NCI-H345 treated with DMSO at 0.1 percent for 48 hours (cell line): ENCODE data around the gene CDH4.

Experiments used
- DNase-seq: peaks from one replicate; lab custom pipeline; 2025; ENCODE audit not compliant: unreplicated experiment; lab: John Stamatoyannopoulos, UW

Gene CDH4

DNA sequence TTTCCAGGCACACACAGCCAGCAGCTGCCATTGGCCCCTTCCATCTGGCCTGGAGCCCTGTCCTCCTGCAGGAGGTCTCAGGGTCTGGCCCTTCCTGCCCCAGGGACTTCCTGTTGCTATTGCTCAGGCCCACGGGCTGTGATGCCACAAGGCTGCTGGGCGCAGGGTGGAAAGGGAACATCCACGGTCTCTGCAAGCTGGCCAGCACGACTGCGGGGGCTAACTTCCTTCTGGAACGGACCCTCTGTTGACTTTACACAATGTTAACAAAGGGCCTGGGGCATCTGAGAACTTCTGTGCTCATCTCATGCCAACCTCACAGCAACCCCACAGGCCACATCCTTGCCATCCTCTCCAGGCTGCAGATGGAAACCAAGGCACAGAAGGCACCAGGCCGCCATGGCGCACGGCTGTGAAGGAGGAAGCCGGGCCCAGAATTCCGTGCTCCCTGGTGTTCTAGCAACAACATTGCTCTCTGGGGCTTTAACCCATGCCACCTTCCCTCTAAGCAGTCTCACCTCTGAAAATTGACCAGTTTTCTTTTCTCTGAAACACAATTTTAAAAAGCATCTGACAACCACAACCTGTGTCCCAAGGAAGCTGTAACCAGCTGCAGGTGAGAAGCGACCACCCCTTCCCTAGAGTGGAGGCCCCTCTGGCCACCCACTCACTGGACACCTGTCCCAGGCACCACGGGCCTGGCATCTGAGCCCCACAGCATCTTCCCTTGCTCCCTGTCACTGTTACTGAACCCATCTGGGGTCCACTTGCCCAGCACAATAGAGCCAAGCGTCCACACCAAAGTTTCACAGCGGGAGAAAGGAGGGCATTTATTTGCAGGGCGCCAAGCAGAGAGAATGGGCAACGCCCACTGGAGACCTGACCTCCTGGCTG is 261.3 kb downstream of the CDH4 start:
- DNase-seq = no peak

GRCh38 chr20:61514018-61514365 is 261.9 kb downstream of the CDH4 start:
- no peak for DNase-seq

- DNase-seq = no peak
Measured at GRCh38 chr20:61514396-61514795, 262.3 kb downstream of the CDH4 start.

GRCh38 chr20:61514805-61515505 is 262.9 kb downstream of the CDH4 start:
- DNase-seq = no peak

- DNase-seq = no peak
Measured at GRCh38 chr20:61515922-61516321, 263.9 kb downstream of the CDH4 start.

- no peak for DNase-seq
Measured at GRCh38 chr20:61516346-61517208, 264.5 kb downstream of the CDH4 start.

DNA sequence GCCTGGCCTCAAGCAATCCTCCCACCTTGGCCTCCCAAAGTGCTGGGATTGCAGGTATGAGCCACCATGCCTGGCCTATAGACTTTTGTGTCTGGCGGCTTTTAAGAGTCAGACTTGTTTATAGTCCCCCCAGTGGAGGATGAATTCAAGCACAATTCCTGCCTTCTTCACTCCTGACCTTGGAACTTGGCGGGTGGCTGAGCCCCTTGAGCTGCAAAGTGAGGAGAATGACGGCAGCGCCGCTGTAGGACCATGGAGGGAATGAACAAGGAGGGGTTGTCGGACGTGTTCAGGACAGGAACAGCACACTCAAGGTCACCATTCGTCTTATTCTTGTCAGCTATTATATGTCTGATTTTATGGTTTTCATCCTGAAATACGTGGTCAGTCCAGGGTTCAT is 265.4 kb downstream of the CDH4 start:
- no peak for DNase-seq

- no peak for DNase-seq
Measured at GRCh38 chr20:61518424-61518951, 266.4 kb downstream of the CDH4 start.

- DNase-seq = no peak
Measured at GRCh38 chr20:61519488-61519887, 267.4 kb downstream of the CDH4 start.

- no peak for DNase-seq
Measured at GRCh38 chr20:61520076-61520892, 268.2 kb downstream of the CDH4 start.

DNA sequence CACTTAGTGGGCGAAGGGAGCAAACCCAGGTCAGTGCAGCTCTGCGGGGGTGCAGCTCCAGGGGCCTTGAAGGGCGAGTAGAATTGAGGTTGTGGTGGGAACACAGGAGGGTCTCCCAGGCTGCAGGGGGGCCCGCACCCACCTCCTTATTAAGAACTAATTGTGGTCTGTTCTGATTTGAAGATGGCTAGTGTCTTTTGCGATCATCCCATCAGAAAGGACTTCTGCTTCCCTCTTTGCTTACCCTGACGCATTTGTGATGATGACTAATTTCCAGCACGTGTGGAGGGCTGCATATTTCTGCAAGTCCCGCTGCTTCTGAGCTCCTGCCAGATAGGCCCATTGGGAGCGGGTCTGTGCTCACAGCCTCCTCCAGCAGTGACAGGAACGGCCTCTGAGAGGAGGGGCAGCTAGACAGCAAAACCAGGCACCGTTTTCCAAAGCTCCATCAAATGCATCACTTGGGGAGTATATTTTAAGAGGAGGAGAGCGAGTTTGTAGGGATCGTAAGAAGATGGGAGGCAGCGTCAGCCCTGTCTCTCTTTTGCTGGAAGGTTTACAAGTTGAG is 268.9 kb downstream of the CDH4 start:
- DNase-seq = no peak

- DNase-seq = no peak
Measured at GRCh38 chr20:61521687-61522420, 269.8 kb downstream of the CDH4 start.

- DNase-seq = no peak
Measured at GRCh38 chr20:61522498-61523090, 270.5 kb downstream of the CDH4 start.

DNA sequence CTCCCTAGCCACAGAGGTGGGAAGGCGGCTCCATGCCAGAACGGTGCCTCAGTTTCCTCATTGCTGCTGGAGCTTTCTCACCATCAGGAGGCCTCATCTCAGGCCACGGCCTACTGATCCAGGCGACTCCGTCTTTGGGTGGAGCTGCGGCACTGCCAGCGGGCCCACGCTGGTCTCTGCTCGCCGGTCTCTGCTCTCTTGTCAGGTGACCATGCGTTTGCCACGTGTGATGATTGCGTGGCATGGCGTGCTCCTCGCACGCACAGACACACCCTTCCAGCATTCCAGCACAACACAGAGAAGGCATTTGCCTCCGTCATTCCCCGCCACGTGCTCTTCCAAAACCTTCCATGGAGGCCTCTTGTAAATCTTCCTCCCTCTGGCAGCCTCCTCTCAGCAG is 271.1 kb downstream of the CDH4 start:
- DNase-seq = no peak

DNA sequence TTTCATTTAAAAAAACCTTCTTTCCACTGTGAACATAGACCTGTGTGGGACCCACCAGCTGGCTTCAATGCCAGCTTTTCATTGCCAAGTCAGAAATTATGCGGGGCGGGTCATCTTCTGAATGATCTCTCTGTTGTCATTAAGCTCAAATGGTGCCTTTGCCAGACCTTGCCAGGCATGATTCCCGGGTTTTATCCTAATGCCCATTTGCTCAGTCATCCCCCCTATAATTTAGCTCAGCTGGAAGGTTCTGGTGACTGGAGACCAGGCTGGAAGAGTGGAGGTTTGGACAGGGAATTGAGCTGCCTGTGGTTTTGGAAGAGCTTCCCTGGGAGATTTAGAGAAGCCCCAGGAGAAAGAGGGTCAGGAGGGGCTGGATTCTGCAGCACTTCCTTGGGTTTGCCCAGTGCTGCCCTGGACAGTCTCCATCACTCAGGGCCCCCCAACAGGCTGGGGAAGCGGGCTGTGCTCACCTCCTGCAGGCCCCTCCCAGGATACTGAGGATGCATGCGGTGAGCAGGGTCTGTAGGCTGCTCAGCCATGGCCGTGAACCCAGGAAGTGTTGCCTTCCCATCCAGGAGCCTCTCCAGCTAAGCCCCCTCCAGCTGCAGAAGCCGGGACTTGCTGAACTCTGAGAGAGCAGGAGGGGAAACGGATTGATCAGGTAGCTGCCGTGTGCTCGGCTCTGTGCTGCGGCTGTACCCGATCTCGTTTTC is 273.0 kb downstream of the CDH4 start:
- DNase-seq = no peak

GRCh38 chr20:61525781-61526431 is 273.8 kb downstream of the CDH4 start:
- no peak for DNase-seq

DNA sequence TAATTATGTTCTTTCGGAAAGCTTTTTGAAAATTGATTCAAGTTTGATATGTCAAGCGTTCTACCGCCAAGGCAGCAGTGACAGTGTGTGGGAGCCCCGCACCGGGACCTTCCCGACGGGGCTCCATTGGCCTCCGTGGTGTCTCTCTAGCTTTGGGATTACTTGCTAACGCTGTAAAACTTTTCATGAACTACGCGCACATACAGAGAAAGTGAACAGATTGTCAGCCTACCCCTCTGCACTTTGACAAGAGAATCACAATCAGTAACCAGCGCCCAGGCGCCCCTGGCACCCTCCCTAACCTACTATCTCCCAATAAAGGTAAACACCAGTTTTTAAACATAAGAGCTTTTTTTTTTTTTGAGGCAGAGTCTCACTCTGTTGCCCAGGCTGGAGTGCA is 274.8 kb downstream of the CDH4 start:
- no peak for DNase-seq

GRCh38 chr20:61527626-61528025 is 275.6 kb downstream of the CDH4 start:
- no peak for DNase-seq
